HEK293 (cell line): ENCODE measurements around the gene HLF.
"Not testable (repeated sequence)": the region's sequence is repeated elsewhere in the genome, so short reads cannot be mapped to it uniquely, and the experiment has no call there.

Source experiments
- CTCF ChIA-PET: fragments of 350-600 bp; formaldehyde crosslinking; extraction: SDS; loops from one replicate; lab custom pipeline; 2021; ENCODE audit warnings: antibody characterized with exemption; lab: Yijun Ruan, JAX
- POLR2A ChIA-PET: fragments of 300-600 bp; formaldehyde crosslinking; extraction: SDS; loops from one replicate; lab custom pipeline; 2020; ENCODE audit warnings: antibody characterized with exemption, inconsistent platforms; lab: Yijun Ruan, JAX
- H3K27ac ChIP-seq: fragments of 200-500 bp; sonication (Bioruptor generic); 2 replicates; pipeline ENCODE4 v1.5.1; 2014; ENCODE audit warnings: low read depth, low read length, control low read depth, inconsistent platforms; ENCODE audit errors: extremely low read depth
- H3K36me3 ChIP-seq, 2 experiments: fragments of 200-500 bp in 1 of 2; sonication (Bioruptor generic) in 1 of 2; 1 replicate in 1 of 2; 2 replicates in 1 of 2; pipeline ENCODE4 v1.5.1; 2014 to 2017; ENCODE audit warnings: inconsistent platforms in 2 of 2, low read length in 2 of 2; ENCODE audit not compliant: control insufficient read depth in 2 of 2, insufficient read depth in 1 of 2
- H3K4me1 ChIP-seq: fragments of 200-500 bp; sonication (Bioruptor generic); 2 replicates; pipeline ENCODE4 v1.5.1; 2014; ENCODE audit warnings: mild to moderate bottlenecking, low read length, inconsistent platforms; ENCODE audit not compliant: control insufficient read depth, insufficient read depth
- H3K4me3 ChIP-seq: 2 replicates; pipeline ENCODE4 v1.5.1; 2011; ENCODE audit warnings: low read depth, mild to moderate bottlenecking, control low read depth, low read length, moderate library complexity
- H3K9me3 ChIP-seq: fragments of 200-500 bp; sonication (Bioruptor generic); 2 replicates; pipeline ENCODE4 v1.5.1; 2014; ENCODE audit warnings: low read depth, low read length, inconsistent platforms; ENCODE audit not compliant: control insufficient read depth, insufficient read depth
- GFI1B ChIP-seq: fragments of 450-650 bp; formaldehyde crosslinking; IDR thresholded peaks from 2 replicates; pipeline ENCODE4 v1.5.1; 2016; ENCODE audit warnings: missing biosample characterization, missing genetic modification characterization
- IKZF3 ChIP-seq: fragments of 450-650 bp; IDR thresholded peaks from 2 replicates; pipeline ENCODE4 v1.5.0; 2018; ENCODE audit warnings: missing biosample characterization, mild to moderate bottlenecking, missing genetic modification characterization, moderate library complexity
- WT1 ChIP-seq: fragments of 450-650 bp; formaldehyde crosslinking; IDR thresholded peaks from 2 replicates; pipeline ENCODE4 v1.5.1; 2016; ENCODE audit warnings: missing biosample characterization, missing genetic modification characterization
- ZBTB20 ChIP-seq: fragments of 450-650 bp; formaldehyde crosslinking; IDR thresholded peaks from 2 replicates; pipeline ENCODE4 v1.5.1; 2016; ENCODE audit warnings: missing biosample characterization, missing genetic modification characterization
- ZBTB26 ChIP-seq: fragments of 450-650 bp; formaldehyde crosslinking; optimal IDR thresholded peaks from 2 replicates; pipeline ENCODE3; 2016; ENCODE audit warnings: missing biosample characterization, mild to moderate bottlenecking, missing genetic modification characterization
- ZEB2 ChIP-seq: fragments of 450-650 bp; formaldehyde crosslinking; IDR thresholded peaks from 2 replicates; pipeline ENCODE4 v1.5.1; 2016; ENCODE audit warnings: missing biosample characterization, missing genetic modification characterization
- ZNF157 ChIP-seq: fragments of 450-650 bp; formaldehyde crosslinking; IDR thresholded peaks from 2 replicates; pipeline ENCODE4 v1.5.1; 2016; ENCODE audit warnings: missing biosample characterization, missing genetic modification characterization
- ZNF16 ChIP-seq: fragments of 450-650 bp; formaldehyde crosslinking; IDR thresholded peaks from 2 replicates; pipeline ENCODE4 v1.5.1; 2016; ENCODE audit warnings: low read depth, missing biosample characterization, missing genetic modification characterization
- ZNF174 ChIP-seq: fragments of 450-650 bp; formaldehyde crosslinking; IDR thresholded peaks from 2 replicates; pipeline ENCODE4 v1.5.0; 2017; ENCODE audit warnings: missing biosample characterization, mild to moderate bottlenecking, missing genetic modification characterization
- ZNF214 ChIP-seq: fragments of 450-650 bp; formaldehyde crosslinking; IDR thresholded peaks from 2 replicates; pipeline ENCODE4 v1.5.1; 2017; ENCODE audit warnings: missing biosample characterization, mild to moderate bottlenecking, missing genetic modification characterization, borderline replicate concordance
- ZNF223 ChIP-seq: fragments of 450-650 bp; formaldehyde crosslinking; IDR thresholded peaks from 2 replicates; pipeline ENCODE4 v1.5.1; 2016; ENCODE audit warnings: missing biosample characterization, missing genetic modification characterization
- ZNF292 ChIP-seq: fragments of 450-650 bp; formaldehyde crosslinking; IDR thresholded peaks from 2 replicates; pipeline ENCODE4 v1.5.1; 2016; ENCODE audit warnings: low read depth, missing biosample characterization, missing genetic modification characterization, borderline replicate concordance
- ZNF311 ChIP-seq: fragments of 450-650 bp; formaldehyde crosslinking; IDR thresholded peaks from 2 replicates; pipeline ENCODE4 v1.5.1; 2017; ENCODE audit warnings: missing biosample characterization, missing genetic modification characterization, borderline replicate concordance
- ZNF488 ChIP-seq: fragments of 450-650 bp; formaldehyde crosslinking; IDR thresholded peaks from 2 replicates; pipeline ENCODE4 v1.5.1; 2016; ENCODE audit warnings: missing biosample characterization, missing genetic modification characterization
- ZNF513 ChIP-seq: fragments of 450-650 bp; IDR thresholded peaks from 2 replicates; pipeline ENCODE4 v1.5.1; 2018; ENCODE audit warnings: missing biosample characterization, missing genetic modification characterization
- ZNF549 ChIP-seq: fragments of 450-650 bp; IDR thresholded peaks from 2 replicates; pipeline ENCODE4 v1.5.1; 2018; ENCODE audit warnings: missing biosample characterization, missing genetic modification characterization, mild to moderate bottlenecking, inconsistent platforms, moderate library complexity
- ZNF623 ChIP-seq: fragments of 450-650 bp; formaldehyde crosslinking; IDR thresholded peaks from 2 replicates; pipeline ENCODE4 v1.5.1; 2016; ENCODE audit warnings: missing biosample characterization, missing genetic modification characterization
- ZNF664 ChIP-seq: fragments of 450-650 bp; formaldehyde crosslinking; IDR thresholded peaks from 2 replicates; pipeline ENCODE4 v1.5.1; 2016; ENCODE audit warnings: missing biosample characterization, missing genetic modification characterization
- ZNF670 ChIP-seq: fragments of 450-650 bp; formaldehyde crosslinking; IDR thresholded peaks from 2 replicates; pipeline ENCODE4 v1.5.1; 2016; ENCODE audit warnings: missing biosample characterization, missing genetic modification characterization, low read depth
- ZNF692 ChIP-seq: fragments of 450-650 bp; formaldehyde crosslinking; IDR thresholded peaks from 2 replicates; pipeline ENCODE4 v1.5.1; 2016; ENCODE audit warnings: missing biosample characterization, missing genetic modification characterization
- ZNF704 ChIP-seq: fragments of 450-650 bp; formaldehyde crosslinking; IDR thresholded peaks from 2 replicates; pipeline ENCODE4 v1.5.1; 2016; ENCODE audit warnings: missing biosample characterization, missing genetic modification characterization
- ZNF785 ChIP-seq: fragments of 450-650 bp; formaldehyde crosslinking; IDR thresholded peaks from 2 replicates; pipeline ENCODE4 v1.5.1; 2016; ENCODE audit warnings: missing biosample characterization, missing genetic modification characterization
- ZNF791 ChIP-seq: fragments of 450-650 bp; formaldehyde crosslinking; IDR thresholded peaks from 2 replicates; pipeline ENCODE4 v1.5.1; 2016; ENCODE audit warnings: missing biosample characterization, missing genetic modification characterization
- ZSCAN16 ChIP-seq: fragments of 450-650 bp; formaldehyde crosslinking; IDR thresholded peaks from 2 replicates; pipeline ENCODE4 v1.5.1; 2016; ENCODE audit warnings: missing biosample characterization, missing genetic modification characterization
- ZSCAN23 ChIP-seq: fragments of 450-650 bp; formaldehyde crosslinking; IDR thresholded peaks from 2 replicates; pipeline ENCODE4 v1.5.1; 2016; ENCODE audit warnings: missing biosample characterization, missing genetic modification characterization

Gene HLF

GRCh38 chr17:55327225-55328088, 62.7 kb downstream of the HLF start:
- ChIA-PET POLR2A (no interaction called here), CTCF (interaction anchor here (0.7 to 1.2 kb wide), 2 partner anchors 20 to 88 kb away, joined by 3 to 6 read pairs; no protein-coding TSS in a partner anchor)
- TF ChIP-seq ZNF704 (tag by site-specific recombination) (no peak), IKZF3 (tag by site-specific recombination) (no peak), GFI1B (tag by site-specific recombination) (no peak), ZNF16 (no peak), ZNF157 (tag by site-specific recombination) (no peak), ZNF174 (tag by site-specific recombination) (no peak), ZNF223 (tag by site-specific recombination) (no peak)
- no peaks in the 10 kb centered on the region for H3K4me1 ChIP-seq
- no peaks in the 10 kb centered on the region for H3K9me3 ChIP-seq
- H3K4me3 ChIP-seq = no peak overlapping the region
- H3K27ac ChIP-seq = no peak overlapping the region
- no peaks in the 10 kb centered on the region for H3K36me3 ChIP-seq

- H3K36me3 ChIP-seq, POLR2A ChIA-PET, H3K9me3 ChIP-seq, H3K4me3 ChIP-seq, H3K27ac ChIP-seq, CTCF ChIA-PET, H3K4me1 ChIP-seq: not testable (repeated sequence)
Observed at GRCh38 chr17:55328514-55328913, 63.8 kb downstream of the HLF start.

GRCh38 chr17:55330344-55330933, 65.7 kb downstream of the HLF start:
- POLR2A ChIA-PET = no interaction called here
- CTCF ChIA-PET = interaction anchor here (0.9 to 1.0 kb wide), 2 partner anchors 18 to 36 kb away, joined by 5 to 6 read pairs; no protein-coding TSS in a partner anchor
- Histone ChIP-seq H3K4me1 (0 out of 2 replicates have a peak, but pooled peaks cover 3% of the 10 kb centered on the region), H3K27ac (no peak overlapping the region), H3K36me3 (no peaks in the 10 kb centered on the region), H3K4me3 (no peak overlapping the region), H3K9me3 (no peaks in the 10 kb centered on the region)
- TF ChIP-seq ZBTB26 (tag by site-specific recombination) (no peak), ZNF549 (tag by site-specific recombination) (no peak), ZSCAN16 (tag by site-specific recombination) (no peak), ZNF513 (tag by site-specific recombination) (no peak), ZNF311 (no peak), ZNF488 (tag by site-specific recombination) (no peak), ZNF214 (no peak), ZNF664 (tag by site-specific recombination) (no peak), ZNF791 (tag by site-specific recombination) (no peak), ZNF670 (no peak), ZNF157 (tag by site-specific recombination) (no peak), ZSCAN23 (tag by site-specific recombination) (no peak), ZBTB20 (tag by site-specific recombination) (no peak), ZNF292 (no peak), ZNF623 (no peak), ZNF692 (no peak), ZNF785 (tag by site-specific recombination) (no peak), WT1 (tag by site-specific recombination) (no peak), ZEB2 (tag by site-specific recombination) (no peak)
